HEK293 (cell line): ENCODE measurements around the gene LPXN.

Source experiments
- CTCF ChIA-PET: fragments of 350-600 bp; formaldehyde crosslinking; extraction: SDS; loops from one replicate; lab custom pipeline; 2021; ENCODE audit warnings: antibody characterized with exemption; lab: Yijun Ruan, JAX
- POLR2A ChIA-PET: fragments of 300-600 bp; formaldehyde crosslinking; extraction: SDS; loops from one replicate; lab custom pipeline; 2020; ENCODE audit warnings: antibody characterized with exemption, inconsistent platforms; lab: Yijun Ruan, JAX
- H3K27ac ChIP-seq: fragments of 200-500 bp; sonication (Bioruptor generic); 2 replicates; pipeline ENCODE4 v1.5.1; 2014; ENCODE audit warnings: low read depth, low read length, control low read depth, inconsistent platforms; ENCODE audit errors: extremely low read depth
- H3K36me3 ChIP-seq, 2 experiments: fragments of 200-500 bp in 1 of 2; sonication (Bioruptor generic) in 1 of 2; 1 replicate in 1 of 2; 2 replicates in 1 of 2; pipeline ENCODE4 v1.5.1; 2014 to 2017; ENCODE audit warnings: inconsistent platforms in 2 of 2, low read length in 2 of 2; ENCODE audit not compliant: control insufficient read depth in 2 of 2, insufficient read depth in 1 of 2
- H3K4me1 ChIP-seq: fragments of 200-500 bp; sonication (Bioruptor generic); 2 replicates; pipeline ENCODE4 v1.5.1; 2014; ENCODE audit warnings: mild to moderate bottlenecking, low read length, inconsistent platforms; ENCODE audit not compliant: control insufficient read depth, insufficient read depth
- H3K4me3 ChIP-seq: 2 replicates; pipeline ENCODE4 v1.5.1; 2011; ENCODE audit warnings: low read depth, mild to moderate bottlenecking, control low read depth, low read length, moderate library complexity
- H3K9me3 ChIP-seq: fragments of 200-500 bp; sonication (Bioruptor generic); 2 replicates; pipeline ENCODE4 v1.5.1; 2014; ENCODE audit warnings: low read depth, low read length, inconsistent platforms; ENCODE audit not compliant: control insufficient read depth, insufficient read depth
- SALL2 ChIP-seq: fragments of 450-650 bp; formaldehyde crosslinking; IDR thresholded peaks from 2 replicates; pipeline ENCODE4 v1.5.0; 2017; ENCODE audit warnings: missing biosample characterization, mild to moderate bottlenecking, missing genetic modification characterization, borderline replicate concordance
- SCRT1 ChIP-seq: fragments of 450-650 bp; formaldehyde crosslinking; IDR thresholded peaks from 2 replicates; pipeline ENCODE4 v1.5.1; 2016; ENCODE audit warnings: missing biosample characterization, missing genetic modification characterization, borderline replicate concordance
- SETDB1 ChIP-seq: IDR thresholded peaks from one replicate; pipeline ENCODE4 v1.6.1; 2017; ENCODE audit warnings: mild to moderate bottlenecking, low read length, moderate library complexity, mixed read lengths; ENCODE audit not compliant: insufficient read length
- SP3 ChIP-seq: fragments of 450-650 bp; formaldehyde crosslinking; IDR thresholded peaks from 2 replicates; pipeline ENCODE4 v1.5.1; 2016; ENCODE audit warnings: missing biosample characterization, missing genetic modification characterization
- TRIM28 ChIP-seq: IDR thresholded peaks from 2 replicates; pipeline ENCODE4 v1.6.1; 2011; ENCODE audit warnings: low read length, control low read depth, borderline replicate concordance
- ZBTB17 ChIP-seq: fragments of 450-650 bp; formaldehyde crosslinking; IDR thresholded peaks from 2 replicates; pipeline ENCODE4 v1.5.1; 2016; ENCODE audit warnings: missing biosample characterization, missing genetic modification characterization
- ZFP3 ChIP-seq: fragments of 450-650 bp; formaldehyde crosslinking; IDR thresholded peaks from 2 replicates; pipeline ENCODE4 v1.5.1; 2016; ENCODE audit warnings: low read depth, missing biosample characterization, missing genetic modification characterization
- ZFP69B ChIP-seq: fragments of 450-650 bp; formaldehyde crosslinking; IDR thresholded peaks from 2 replicates; pipeline ENCODE4 v1.5.1; 2016; ENCODE audit warnings: missing biosample characterization, missing genetic modification characterization
- ZNF10 ChIP-seq: fragments of 450-650 bp; formaldehyde crosslinking; IDR thresholded peaks from 2 replicates; pipeline ENCODE4 v1.5.1; 2017; ENCODE audit warnings: missing biosample characterization, missing genetic modification characterization
- ZNF140 ChIP-seq: fragments of 450-650 bp; formaldehyde crosslinking; IDR thresholded peaks from 2 replicates; pipeline ENCODE4 v1.5.1; 2016; ENCODE audit warnings: missing biosample characterization, missing genetic modification characterization
- ZNF2 ChIP-seq: fragments of 450-650 bp; formaldehyde crosslinking; IDR thresholded peaks from 2 replicates; pipeline ENCODE4 v1.5.1; 2016; ENCODE audit warnings: missing biosample characterization, missing genetic modification characterization
- ZNF211 ChIP-seq: fragments of 450-650 bp; formaldehyde crosslinking; IDR thresholded peaks from 2 replicates; pipeline ENCODE4 v1.5.1; 2016; ENCODE audit warnings: low read depth, missing biosample characterization, missing genetic modification characterization
- ZNF404 ChIP-seq: fragments of 450-650 bp; formaldehyde crosslinking; IDR thresholded peaks from 2 replicates; pipeline ENCODE4 v1.5.1; 2017; ENCODE audit warnings: missing biosample characterization, missing genetic modification characterization
- ZNF561 ChIP-seq: fragments of 450-650 bp; IDR thresholded peaks from 2 replicates; pipeline ENCODE4 v1.5.1; 2018; ENCODE audit warnings: missing biosample characterization, missing genetic modification characterization, borderline replicate concordance
- ZNF600 ChIP-seq: fragments of 450-650 bp; formaldehyde crosslinking; IDR thresholded peaks from 2 replicates; pipeline ENCODE4 v1.5.1; 2016; ENCODE audit warnings: missing biosample characterization, missing genetic modification characterization
- ZNF621 ChIP-seq: fragments of 450-650 bp; formaldehyde crosslinking; IDR thresholded peaks from 2 replicates; pipeline ENCODE4 v1.5.1; 2017; ENCODE audit warnings: missing biosample characterization, missing genetic modification characterization
- ZNF623 ChIP-seq: fragments of 450-650 bp; formaldehyde crosslinking; IDR thresholded peaks from 2 replicates; pipeline ENCODE4 v1.5.1; 2016; ENCODE audit warnings: missing biosample characterization, missing genetic modification characterization
- ZNF792 ChIP-seq: fragments of 450-650 bp; formaldehyde crosslinking; IDR thresholded peaks from 2 replicates; pipeline ENCODE4 v1.5.1; 2016; ENCODE audit warnings: missing biosample characterization, missing genetic modification characterization
- ZNF830 ChIP-seq: fragments of 450-650 bp; IDR thresholded peaks from 2 replicates; pipeline ENCODE4 v1.5.0; 2018; ENCODE audit warnings: missing biosample characterization, missing genetic modification characterization, low read depth, mild to moderate bottlenecking, moderate library complexity
- TF ChIP-seq, protein P1 (sequence below): fragments of 450-650 bp; formaldehyde crosslinking; IDR thresholded peaks from 2 replicates; pipeline ENCODE4 v1.5.1; 2016; ENCODE audit warnings: missing biosample characterization, missing genetic modification characterization
- TF ChIP-seq, protein P2 (sequence below): fragments of 450-650 bp; formaldehyde crosslinking; IDR thresholded peaks from 2 replicates; pipeline ENCODE4 v1.5.1; 2016; ENCODE audit warnings: missing biosample characterization, missing genetic modification characterization

LPXN gene

DNA sequence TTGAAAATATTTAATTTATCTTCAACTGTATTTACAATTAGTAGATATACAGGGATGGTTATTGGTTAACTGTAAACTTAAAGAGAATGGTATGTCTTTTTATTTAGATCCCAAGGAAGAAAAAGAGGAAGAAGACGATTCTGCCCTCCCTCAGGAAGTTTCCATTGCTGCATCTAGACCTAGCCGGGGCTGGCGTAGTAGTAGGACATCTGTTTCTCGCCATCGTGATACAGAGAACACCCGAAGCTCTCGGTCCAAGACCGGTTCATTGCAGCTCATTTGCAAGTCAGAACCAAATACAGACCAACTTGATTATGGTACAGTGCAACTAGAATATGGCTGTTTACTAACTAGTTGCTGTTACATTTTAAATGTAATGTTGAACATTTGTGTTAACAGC, 34.1 kb upstream of the LPXN start:
- H3K27ac ChIP-seq = no peak overlapping the region
- ChIA-PET CTCF (interaction anchor here (2.7 kb wide), 1 partner anchor 20 kb away, joined by 12 read pairs; no protein-coding TSS in a partner anchor), POLR2A (no interaction called here)
- no peak overlapping the region for H3K4me3 ChIP-seq
- TF ChIP-seq SALL2 (tag by site-specific recombination) (no peak), ZNF2 (tag by site-specific recombination) (no peak), ZNF600 (tag by site-specific recombination) (no peak), ZNF10 (tag by site-specific recombination) (no peak), ZBTB17 (tag by site-specific recombination) (no peak), ZNF623 (tag by site-specific recombination) (no peak), ZNF792 (no peak), SCRT1 (tag by site-specific recombination) (no peak)
- no peaks in the 10 kb centered on the region for H3K9me3 ChIP-seq
- H3K4me1 ChIP-seq = peaks cover 6% of the 10 kb centered on the region
- H3K36me3 ChIP-seq = peaks cover 27 to 51% of the 10 kb centered on the region in 2 experiments; a peak in 2 of 3 replicates

DNA sequence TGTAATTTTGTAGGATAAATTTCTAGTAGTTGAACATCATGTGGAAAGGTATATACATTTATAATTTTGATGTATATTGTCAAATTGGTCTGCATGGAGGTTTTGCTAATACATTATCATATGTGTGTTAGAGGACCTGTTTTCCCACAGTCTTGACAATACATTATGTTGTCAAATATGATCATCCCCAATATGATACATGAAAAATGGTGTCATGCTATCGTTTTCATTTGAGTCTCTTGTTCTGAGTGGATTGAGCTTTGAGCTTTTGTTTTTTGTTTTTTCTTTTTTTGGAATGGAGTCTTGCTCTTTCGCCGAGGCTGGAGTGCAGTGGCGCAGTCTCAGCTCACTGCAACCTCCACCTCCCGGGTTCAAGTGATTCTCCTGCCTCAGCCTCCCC, 32.7 kb upstream of the LPXN start:
- POLR2A ChIA-PET = no interaction called here
- CTCF ChIA-PET = no interaction called here
- H3K36me3 ChIP-seq = peaks cover 26 to 38% of the 10 kb centered on the region in 2 experiments; a peak in 2 of 3 replicates

More for the DNA sequence above, 32.7 kb upstream of the LPXN start:
- no peaks in the 10 kb centered on the region for H3K9me3 ChIP-seq
- peaks cover 10% of the 10 kb centered on the region for H3K4me1 ChIP-seq
- no peak overlapping the region for H3K27ac ChIP-seq
- TF ChIP-seq SP3 (tag by site-specific recombination) (no peak), ZNF404 (tag by site-specific recombination) (no peak), ZNF561 (tag by site-specific recombination) (no peak), ZFP69B (tag by site-specific recombination) (no peak), ZNF621 (tag by site-specific recombination) (no peak), ZFP3 (tag by site-specific recombination) (no peak), ZNF830 (tag by site-specific recombination) (no peak), SETDB1 (no peak), ZNF140 (no peak), ZNF792 (no peak), ZNF211 (tag by site-specific recombination) (no peak), TRIM28 (no peak)
- TF ChIP-seq, protein P1, sequence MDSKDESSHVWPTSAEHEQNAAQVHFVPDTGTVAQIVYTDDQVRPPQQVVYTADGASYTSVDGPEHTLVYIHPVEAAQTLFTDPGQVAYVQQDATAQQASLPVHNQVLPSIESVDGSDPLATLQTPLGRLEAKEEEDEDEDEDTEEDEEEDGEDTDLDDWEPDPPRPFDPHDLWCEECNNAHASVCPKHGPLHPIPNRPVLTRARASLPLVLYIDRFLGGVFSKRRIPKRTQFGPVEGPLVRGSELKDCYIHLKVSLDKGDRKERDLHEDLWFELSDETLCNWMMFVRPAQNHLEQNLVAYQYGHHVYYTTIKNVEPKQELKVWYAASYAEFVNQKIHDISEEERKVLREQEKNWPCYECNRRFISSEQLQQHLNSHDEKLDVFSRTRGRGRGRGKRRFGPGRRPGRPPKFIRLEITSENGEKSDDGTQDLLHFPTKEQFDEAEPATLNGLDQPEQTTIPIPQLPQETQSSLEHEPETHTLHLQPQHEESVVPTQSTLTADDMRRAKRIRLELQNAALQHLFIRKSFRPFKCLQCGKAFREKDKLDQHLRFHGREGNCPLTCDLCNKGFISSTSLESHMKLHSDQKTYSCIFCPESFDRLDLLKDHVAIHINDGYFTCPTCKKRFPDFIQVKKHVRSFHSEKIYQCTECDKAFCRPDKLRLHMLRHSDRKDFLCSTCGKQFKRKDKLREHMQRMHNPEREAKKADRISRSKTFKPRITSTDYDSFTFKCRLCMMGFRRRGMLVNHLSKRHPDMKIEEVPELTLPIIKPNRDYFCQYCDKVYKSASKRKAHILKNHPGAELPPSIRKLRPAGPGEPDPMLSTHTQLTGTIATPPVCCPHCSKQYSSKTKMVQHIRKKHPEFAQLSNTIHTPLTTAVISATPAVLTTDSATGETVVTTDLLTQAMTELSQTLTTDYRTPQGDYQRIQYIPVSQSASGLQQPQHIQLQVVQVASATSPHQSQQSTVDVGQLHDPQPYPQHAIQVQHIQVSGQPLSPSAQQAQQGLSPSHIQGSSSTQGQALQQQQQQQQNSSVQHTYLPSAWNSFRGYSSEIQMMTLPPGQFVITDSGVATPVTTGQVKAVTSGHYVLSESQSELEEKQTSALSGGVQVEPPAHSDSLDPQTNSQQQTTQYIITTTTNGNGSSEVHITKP = no peak
- TF ChIP-seq, protein P2, sequence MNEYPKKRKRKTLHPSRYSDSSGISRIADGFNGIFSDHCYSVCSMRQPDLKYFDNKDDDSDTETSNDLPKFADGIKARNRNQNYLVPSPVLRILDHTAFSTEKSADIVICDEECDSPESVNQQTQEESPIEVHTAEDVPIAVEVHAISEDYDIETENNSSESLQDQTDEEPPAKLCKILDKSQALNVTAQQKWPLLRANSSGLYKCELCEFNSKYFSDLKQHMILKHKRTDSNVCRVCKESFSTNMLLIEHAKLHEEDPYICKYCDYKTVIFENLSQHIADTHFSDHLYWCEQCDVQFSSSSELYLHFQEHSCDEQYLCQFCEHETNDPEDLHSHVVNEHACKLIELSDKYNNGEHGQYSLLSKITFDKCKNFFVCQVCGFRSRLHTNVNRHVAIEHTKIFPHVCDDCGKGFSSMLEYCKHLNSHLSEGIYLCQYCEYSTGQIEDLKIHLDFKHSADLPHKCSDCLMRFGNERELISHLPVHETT (tag by site-specific recombination) = no peak
- no peak overlapping the region for H3K4me3 ChIP-seq
